ENCODE data around the gene GAPVD1. TPM values are rescaled to one million over a fixed set of nuclear protein-coding genes. Genes with fewer than 3 reads are reported as not detected.

GAPVD1 gene
- total and polyA plus RNA-seq, 10 of the 15 experiments (the other 5 are each of a cell fraction or from before 2014, with no cell fraction given) = 4.3 to 36.6 (median 25.9) TPM

- intact Hi-C loops (cut with micrococcal nuclease; ENCODE audit: unreplicated experiment) = no loop called here
- in situ Hi-C loops (cut with MboI) = no loop called here
- ATAC-seq (no peak), DNase-seq (ENCODE audit: low read depth, low spot score) (no peak), FAIRE-seq (peak; percentile 35)
- no TSS peak for BruUV-seq (replicated peaks)
- ChIA-PET CTCF (no interaction called here), SMC1A (ENCODE audit: uncharacterized antibody, unreplicated experiment) (no interaction called here), RAD21 (ENCODE audit: unreplicated experiment) (no interaction called here), POLR2A (no interaction called here)
- H2AFZ ChIP-seq (ENCODE audit: control insufficient read depth, low read depth, low read length) = no peak overlapping the region
- no peaks in the 10 kb centered on the region for H3K27me3 ChIP-seq (replicated peaks in 1 of 2; ENCODE audit: control insufficient read depth in 2 of 2, insufficient read depth in 2 of 2, low read length in 1 of 2)
- no peak overlapping the region for H3K4me3 ChIP-seq
- H3K9ac ChIP-seq (ENCODE audit: control insufficient read depth, insufficient read depth, low read length) = no peak overlapping the region
- H3K36me3 ChIP-seq (ENCODE audit: control insufficient read depth in 2 of 2, insufficient read depth in 2 of 2, low read length in 1 of 2) = peaks cover 0 to 11% of the 10 kb centered on the region in 2 experiments
- no peaks in the 10 kb centered on the region for H3K9me3 ChIP-seq (replicated peaks; ENCODE audit: control insufficient read depth, insufficient read depth, low read length)
- WGBS (ENCODE audit: insufficient coverage, insufficient replicate concordance, low lambda C conversion rate, missing lambda C conversion rate) = 75% methylated on average over 5 of the region's 5 CpGs
- no peaks in the 10 kb centered on the region for H3K79me2 ChIP-seq (ENCODE audit: control insufficient read depth, insufficient read depth, low read length)
- TF ChIP-seq TCF12 (IDR thresholded peaks at IDR 0.05; ENCODE audit: low read depth, low read length) (no peak), MAX (IDR thresholded peaks at IDR 0.05; ENCODE audit: low read depth, low read length) (no peak), SIN3A (IDR thresholded peaks at IDR 0.05; ENCODE audit: low read depth, low read length) (no peak), CEBPB (IDR thresholded peaks at IDR 0.05; ENCODE audit: borderline replicate concordance in 1 of 2, low read depth in 2 of 2, low read length in 2 of 2) (no peak), PAX5 (IDR thresholded peaks at IDR 0.05; ENCODE audit: borderline replicate concordance, low read depth, low read length) (no peak), FOXM1 (IDR thresholded peaks at IDR 0.05; ENCODE audit: low read depth, low read length) (no peak), NFIC (IDR thresholded peaks at IDR 0.05; ENCODE audit: low read depth, low read length) (no peak), ESRRA (IDR thresholded peaks at IDR 0.05; ENCODE audit: low read length) (no peak)
- TF ChIP-seq, protein P1, sequence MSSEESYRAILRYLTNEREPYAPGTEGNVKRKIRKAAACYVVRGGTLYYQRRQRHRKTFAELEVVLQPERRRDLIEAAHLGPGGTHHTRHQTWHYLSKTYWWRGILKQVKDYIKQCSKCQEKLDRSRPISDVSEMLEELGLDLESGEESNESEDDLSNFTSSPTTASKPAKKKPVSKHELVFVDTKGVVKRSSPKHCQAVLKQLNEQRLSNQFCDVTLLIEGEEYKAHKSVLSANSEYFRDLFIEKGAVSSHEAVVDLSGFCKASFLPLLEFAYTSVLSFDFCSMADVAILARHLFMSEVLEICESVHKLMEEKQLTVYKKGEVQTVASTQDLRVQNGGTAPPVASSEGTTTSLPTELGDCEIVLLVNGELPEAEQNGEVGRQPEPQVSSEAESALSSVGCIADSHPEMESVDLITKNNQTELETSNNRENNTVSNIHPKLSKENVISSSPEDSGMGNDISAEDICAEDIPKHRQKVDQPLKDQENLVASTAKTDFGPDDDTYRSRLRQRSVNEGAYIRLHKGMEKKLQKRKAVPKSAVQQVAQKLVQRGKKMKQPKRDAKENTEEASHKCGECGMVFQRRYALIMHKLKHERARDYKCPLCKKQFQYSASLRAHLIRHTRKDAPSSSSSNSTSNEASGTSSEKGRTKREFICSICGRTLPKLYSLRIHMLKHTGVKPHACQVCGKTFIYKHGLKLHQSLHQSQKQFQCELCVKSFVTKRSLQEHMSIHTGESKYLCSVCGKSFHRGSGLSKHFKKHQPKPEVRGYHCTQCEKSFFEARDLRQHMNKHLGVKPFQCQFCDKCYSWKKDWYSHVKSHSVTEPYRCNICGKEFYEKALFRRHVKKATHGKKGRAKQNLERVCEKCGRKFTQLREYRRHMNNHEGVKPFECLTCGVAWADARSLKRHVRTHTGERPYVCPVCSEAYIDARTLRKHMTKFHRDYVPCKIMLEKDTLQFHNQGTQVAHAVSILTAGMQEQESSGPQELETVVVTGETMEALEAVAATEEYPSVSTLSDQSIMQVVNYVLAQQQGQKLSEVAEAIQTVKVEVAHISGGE (CRISPR knock-in tag; IDR thresholded peaks at IDR 0.05) = no peak
- TF ChIP-seq, protein P2, sequence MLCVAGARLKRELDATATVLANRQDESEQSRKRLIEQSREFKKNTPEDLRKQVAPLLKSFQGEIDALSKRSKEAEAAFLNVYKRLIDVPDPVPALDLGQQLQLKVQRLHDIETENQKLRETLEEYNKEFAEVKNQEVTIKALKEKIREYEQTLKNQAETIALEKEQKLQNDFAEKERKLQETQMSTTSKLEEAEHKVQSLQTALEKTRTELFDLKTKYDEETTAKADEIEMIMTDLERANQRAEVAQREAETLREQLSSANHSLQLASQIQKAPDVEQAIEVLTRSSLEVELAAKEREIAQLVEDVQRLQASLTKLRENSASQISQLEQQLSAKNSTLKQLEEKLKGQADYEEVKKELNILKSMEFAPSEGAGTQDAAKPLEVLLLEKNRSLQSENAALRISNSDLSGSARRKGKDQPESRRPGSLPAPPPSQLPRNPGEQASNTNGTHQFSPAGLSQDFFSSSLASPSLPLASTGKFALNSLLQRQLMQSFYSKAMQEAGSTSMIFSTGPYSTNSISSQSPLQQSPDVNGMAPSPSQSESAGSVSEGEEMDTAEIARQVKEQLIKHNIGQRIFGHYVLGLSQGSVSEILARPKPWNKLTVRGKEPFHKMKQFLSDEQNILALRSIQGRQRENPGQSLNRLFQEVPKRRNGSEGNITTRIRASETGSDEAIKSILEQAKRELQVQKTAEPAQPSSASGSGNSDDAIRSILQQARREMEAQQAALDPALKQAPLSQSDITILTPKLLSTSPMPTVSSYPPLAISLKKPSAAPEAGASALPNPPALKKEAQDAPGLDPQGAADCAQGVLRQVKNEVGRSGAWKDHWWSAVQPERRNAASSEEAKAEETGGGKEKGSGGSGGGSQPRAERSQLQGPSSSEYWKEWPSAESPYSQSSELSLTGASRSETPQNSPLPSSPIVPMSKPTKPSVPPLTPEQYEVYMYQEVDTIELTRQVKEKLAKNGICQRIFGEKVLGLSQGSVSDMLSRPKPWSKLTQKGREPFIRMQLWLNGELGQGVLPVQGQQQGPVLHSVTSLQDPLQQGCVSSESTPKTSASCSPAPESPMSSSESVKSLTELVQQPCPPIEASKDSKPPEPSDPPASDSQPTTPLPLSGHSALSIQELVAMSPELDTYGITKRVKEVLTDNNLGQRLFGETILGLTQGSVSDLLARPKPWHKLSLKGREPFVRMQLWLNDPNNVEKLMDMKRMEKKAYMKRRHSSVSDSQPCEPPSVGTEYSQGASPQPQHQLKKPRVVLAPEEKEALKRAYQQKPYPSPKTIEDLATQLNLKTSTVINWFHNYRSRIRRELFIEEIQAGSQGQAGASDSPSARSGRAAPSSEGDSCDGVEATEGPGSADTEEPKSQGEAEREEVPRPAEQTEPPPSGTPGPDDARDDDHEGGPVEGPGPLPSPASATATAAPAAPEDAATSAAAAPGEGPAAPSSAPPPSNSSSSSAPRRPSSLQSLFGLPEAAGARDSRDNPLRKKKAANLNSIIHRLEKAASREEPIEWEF (IDR thresholded peaks at IDR 0.05; ENCODE audit: insufficient replicate concordance, low read depth, low read length) = no peak
- H3K4me1 ChIP-seq (ENCODE audit: control insufficient read depth, insufficient read depth, low read length) = no peaks in the 10 kb centered on the region
- H3K27ac ChIP-seq (ENCODE audit: control insufficient read depth, insufficient read depth) = no peak overlapping the region
- no peaks in the 10 kb centered on the region for H4K20me1 ChIP-seq (ENCODE audit: control insufficient read depth, insufficient read depth)
- no peak overlapping the region for H3K4me2 ChIP-seq (ENCODE audit: control insufficient read depth, insufficient read depth)
These were observed 47.4 kb upstream of the GAPVD1 start for GRCh38 chr9:125214186-125214585.

Data from GM12878 (cell line).